OCI-LY7 (cell line): ENCODE measurements around the gene SLC22A14. TPM values are rescaled to one million over a fixed set of nuclear protein-coding genes. Genes with fewer than 3 reads are reported as not detected.

Experiments used
- BruUV-seq: library from RNA; stranded (reverse); fragments of 400-500 nt; replicated peaks from 2 replicates; lab custom pipeline; 2021; lab: Mats Ljungman, UMichigan
- CTCF ChIA-PET: fragments of 300-600 bp; sonication (Branson Sonifier 250); formaldehyde crosslinking; loops from one replicate; lab custom pipeline; 2022; ENCODE audit warnings: antibody characterized with exemption; ENCODE audit not compliant: unreplicated experiment; lab: Charles Lee
- POLR2A ChIA-PET: fragments of 300-600 bp; sonication (Branson Sonifier 250); formaldehyde crosslinking; loops from one replicate; lab custom pipeline; 2022; ENCODE audit warnings: antibody characterized with exemption; lab: Charles Lee
- DNase-seq: peaks from one replicate; pipeline ENCODE4 v3.0.0-alpha.2; 2015; ENCODE audit warnings: low spot score
- H2AFZ ChIP-seq: fragments of 200-600 bp; sonication (generic), shearing (Covaris generic); 2 replicates; pipeline ENCODE4 v1.6.1; 2014; ENCODE audit warnings: mild to moderate bottlenecking, antibody characterized with exemption, low read length, moderate library complexity
- H3K27ac ChIP-seq: fragments of 200-600 bp; sonication (generic); 2 replicates; pipeline ENCODE4 v1.5.1; 2014; ENCODE audit warnings: mixed run types, low read depth, mild to moderate bottlenecking, moderate library complexity, low read length, inconsistent platforms; ENCODE audit not compliant: poor library complexity, severe bottlenecking
- H3K36me3 ChIP-seq: fragments of 200-600 bp; sonication (generic); 2 replicates; pipeline ENCODE4 v1.6.1; 2014; ENCODE audit warnings: mild to moderate bottlenecking, antibody characterized with exemption, low read length, moderate library complexity, mixed read lengths; ENCODE audit not compliant: insufficient read depth
- H3K4me1 ChIP-seq: fragments of 200-600 bp; sonication (generic); 2 replicates; pipeline ENCODE4 v1.5.1; 2014; ENCODE audit warnings: mild to moderate bottlenecking, low read length; ENCODE audit not compliant: insufficient read depth, poor library complexity, severe bottlenecking
- H3K4me2 ChIP-seq: fragments of 200-600 bp; sonication (generic); 2 replicates; pipeline ENCODE4 v1.6.1; 2014; ENCODE audit warnings: mild to moderate bottlenecking, low read length
- H3K4me3 ChIP-seq: fragments of 200-600 bp; sonication (generic); 2 replicates; pipeline ENCODE4 v1.5.1; 2014; ENCODE audit warnings: mild to moderate bottlenecking, low read depth, low read length; ENCODE audit not compliant: poor library complexity, severe bottlenecking
- H3K79me2 ChIP-seq: fragments of 200-600 bp; sonication (generic); 2 replicates; pipeline ENCODE4 v1.6.1; 2016; ENCODE audit warnings: low read depth, mild to moderate bottlenecking, low read length, moderate library complexity, mixed read lengths; ENCODE audit not compliant: insufficient read depth
- H3K9me2 ChIP-seq: fragments of 200-600 bp; sonication (generic); 2 replicates; pipeline ENCODE4 v1.6.1; 2016; ENCODE audit warnings: mild to moderate bottlenecking, low read length, mixed read lengths; ENCODE audit not compliant: insufficient read depth
- H3K9me3 ChIP-seq: fragments of 200-600 bp; sonication (generic); 2 replicates; pipeline ENCODE4 v1.6.1; 2014; ENCODE audit warnings: mild to moderate bottlenecking, mixed run types, low read length, mixed read lengths
- H4K20me1 ChIP-seq: fragments of 200-600 bp; sonication (generic); 2 replicates; pipeline ENCODE4 v1.6.1; 2014; ENCODE audit warnings: mild to moderate bottlenecking, antibody characterized with exemption, low read length, moderate library complexity, mixed read lengths; ENCODE audit not compliant: insufficient read depth
- EZH2phosphoT487 ChIP-seq: fragments of 200-600 bp; sonication (generic); IDR thresholded peaks from 2 replicates; pipeline ENCODE4 v1.6.1; 2018; ENCODE audit warnings: low read depth, borderline replicate concordance, mild to moderate bottlenecking, mixed run types, antibody characterized with exemption, low read length, moderate library complexity, mixed read lengths
- intact Hi-C: fragments of 100-400 bp; cut with micrococcal nuclease; formaldehyde crosslinking; loops from one replicate; pipeline ENCODE4 v1.10.0; 2022; ENCODE audit not compliant: unreplicated experiment
- total RNA-seq, 2 experiments: library from RNA; depleted of rRNA in 1 of 2; stranded (reverse); fragments of >200 nt in 1 of 2; shearing (Covaris generic) in 1 of 2; gene quantifications; 2 replicates each; pipeline ENCODE4 v1.2.3, GENCODE V29; 2014 to 2022
- TF ChIP-seq, protein P1 (sequence below): fragments of 200-600 bp; sonication (generic); conservative IDR thresholded peaks from 2 replicates; pipeline ENCODE4 v1.5.1; 2014; ENCODE audit warnings: mild to moderate bottlenecking, antibody characterized with exemption, low read length, moderate library complexity, mixed read lengths

The SLC22A14 gene
- total RNA-seq, 2 experiments from 2014 or later: not detected

- intact Hi-C loops: no loop called here
- H2AFZ ChIP-seq: no peak overlapping the region
- CTCF ChIA-PET: no interaction called here
- H3K27ac ChIP-seq: no peak overlapping the region
- H3K4me2 ChIP-seq: no peak overlapping the region
- no peaks in the 10 kb centered on the region for H3K4me1 ChIP-seq
- no peaks in the 10 kb centered on the region for H4K20me1 ChIP-seq
- H3K9me2 ChIP-seq: no peaks in the 10 kb centered on the region
- H3K4me3 ChIP-seq: no peak overlapping the region
- POLR2A ChIA-PET: no interaction called here
- H3K9me3 ChIP-seq: no peaks in the 10 kb centered on the region
- BruUV-seq: no TSS peak
- DNase-seq: no peak
- TF ChIP-seq EZH2phosphoT487: no peak
- TF ChIP-seq, protein P1, sequence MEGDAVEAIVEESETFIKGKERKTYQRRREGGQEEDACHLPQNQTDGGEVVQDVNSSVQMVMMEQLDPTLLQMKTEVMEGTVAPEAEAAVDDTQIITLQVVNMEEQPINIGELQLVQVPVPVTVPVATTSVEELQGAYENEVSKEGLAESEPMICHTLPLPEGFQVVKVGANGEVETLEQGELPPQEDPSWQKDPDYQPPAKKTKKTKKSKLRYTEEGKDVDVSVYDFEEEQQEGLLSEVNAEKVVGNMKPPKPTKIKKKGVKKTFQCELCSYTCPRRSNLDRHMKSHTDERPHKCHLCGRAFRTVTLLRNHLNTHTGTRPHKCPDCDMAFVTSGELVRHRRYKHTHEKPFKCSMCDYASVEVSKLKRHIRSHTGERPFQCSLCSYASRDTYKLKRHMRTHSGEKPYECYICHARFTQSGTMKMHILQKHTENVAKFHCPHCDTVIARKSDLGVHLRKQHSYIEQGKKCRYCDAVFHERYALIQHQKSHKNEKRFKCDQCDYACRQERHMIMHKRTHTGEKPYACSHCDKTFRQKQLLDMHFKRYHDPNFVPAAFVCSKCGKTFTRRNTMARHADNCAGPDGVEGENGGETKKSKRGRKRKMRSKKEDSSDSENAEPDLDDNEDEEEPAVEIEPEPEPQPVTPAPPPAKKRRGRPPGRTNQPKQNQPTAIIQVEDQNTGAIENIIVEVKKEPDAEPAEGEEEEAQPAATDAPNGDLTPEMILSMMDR: no peak
- H3K36me3 ChIP-seq: peaks cover 10% of the 10 kb centered on the region; the same call in 1 of the 2 replicates
- no peaks in the 10 kb centered on the region for H3K79me2 ChIP-seq
These were observed 21.6 kb upstream of the SLC22A14 start for GRCh38 chr3:38260474-38260873.

DNA sequence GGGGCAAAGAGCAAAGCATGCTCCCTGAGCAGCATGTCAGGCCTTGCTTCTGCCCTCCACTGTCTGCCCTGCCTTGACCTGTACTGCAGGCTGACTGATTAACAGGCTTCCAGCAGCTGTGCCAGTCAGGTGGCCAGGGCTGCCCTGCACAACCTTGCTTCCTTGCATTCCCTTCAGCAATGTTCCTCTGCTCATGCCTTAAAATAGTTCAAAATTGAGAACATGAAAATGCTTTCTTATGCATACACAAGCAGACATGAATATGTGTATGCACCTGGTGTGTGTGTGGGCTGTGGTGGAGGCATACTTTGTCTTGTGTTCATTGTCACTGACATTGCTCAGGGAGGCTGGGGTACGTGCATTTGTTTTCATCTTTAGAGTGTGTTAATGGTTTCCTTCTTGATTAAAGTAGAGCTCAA lies 17.7 kb upstream of the SLC22A14 start:
- intact Hi-C loops: no loop called here
- TF ChIP-seq, protein P1: no peak
- no peak for TF ChIP-seq EZH2phosphoT487

DNA sequence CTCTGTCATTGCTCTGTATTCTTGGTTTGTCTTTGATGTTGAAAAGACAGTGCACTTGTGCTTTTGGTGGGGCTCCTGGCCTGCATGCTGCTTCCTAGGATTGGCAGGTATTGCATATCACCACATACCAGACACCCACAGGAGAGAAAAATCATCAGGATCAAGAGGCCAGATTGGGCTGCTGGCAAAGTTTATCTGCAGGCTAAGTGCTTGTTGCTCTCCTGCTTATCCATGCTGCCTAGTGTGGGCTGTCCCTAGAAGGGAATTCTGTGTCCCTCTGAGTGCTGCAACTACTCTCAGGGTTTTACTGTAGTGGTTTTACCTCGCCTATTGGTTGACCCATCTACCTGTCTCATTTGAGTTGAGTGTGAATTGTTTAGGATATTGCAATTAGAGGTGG lies 17.3 kb upstream of the SLC22A14 start:
- H3K4me3 ChIP-seq: no peak overlapping the region
- no peak overlapping the region for H2AFZ ChIP-seq
- no peaks in the 10 kb centered on the region for H3K79me2 ChIP-seq
- H3K36me3 ChIP-seq: peaks cover 7% of the 10 kb centered on the region; the same call in 1 of the 2 replicates
- intact Hi-C loops: no loop called here
- no peak for TF ChIP-seq EZH2phosphoT487
- TF ChIP-seq, protein P1: no peak
- DNase-seq: no peak
- H3K9me3 ChIP-seq: no peaks in the 10 kb centered on the region
- ChIA-PET CTCF (no interaction called here), POLR2A (no interaction called here)
- H3K4me2 ChIP-seq: no peak overlapping the region
- no peaks in the 10 kb centered on the region for H4K20me1 ChIP-seq
- no peaks in the 10 kb centered on the region for H3K9me2 ChIP-seq
- no TSS peak for BruUV-seq
- no peak overlapping the region for H3K27ac ChIP-seq
- peaks cover 6% of the 10 kb centered on the region for H3K4me1 ChIP-seq

More for the DNA sequence above, 17.7 kb upstream of the SLC22A14 start:
- no peak overlapping the region for H3K4me2 ChIP-seq
- H3K36me3 ChIP-seq: peaks cover 7% of the 10 kb centered on the region; the same call in 1 of the 2 replicates
- DNase-seq: no peak
- H3K9me2 ChIP-seq: no peaks in the 10 kb centered on the region
- no peaks in the 10 kb centered on the region for H3K9me3 ChIP-seq
- no peaks in the 10 kb centered on the region for H4K20me1 ChIP-seq
- ChIA-PET CTCF (no interaction called here), POLR2A (no interaction called here)
- H3K4me1 ChIP-seq: peaks cover 6% of the 10 kb centered on the region
- H3K79me2 ChIP-seq: no peaks in the 10 kb centered on the region
- no peak overlapping the region for H3K27ac ChIP-seq
- no peak overlapping the region for H3K4me3 ChIP-seq
- BruUV-seq: no TSS peak
- no peak overlapping the region for H2AFZ ChIP-seq
